A549 (cell line): ENCODE data around the gene RCSD1. TPM values are rescaled to one million over a fixed set of nuclear protein-coding genes. Genes with fewer than 3 reads are reported as not detected.

ENCODE experiments used
- ATAC-seq, 2 experiments: fragments of 200-7000 bp in 1 of 2; fragments of >200 bp in 1 of 2; cut with Nextera tagmentation in 1 of 2; cut with Tn5 transposase in 1 of 2; 3 replicates each; pipeline versions ENCODE4 v1.8.0 to v1.9.1; 2018 to 2020; ENCODE audit warnings: mild to moderate bottlenecking in 1 of 2, moderate library complexity in 1 of 2
- CTCF ChIA-PET: fragments of 300-600 bp; sonication (Branson Sonifier 250); formaldehyde crosslinking; extraction: SDS; loops from one replicate; lab custom pipeline; 2021; ENCODE audit warnings: antibody characterized with exemption, inconsistent platforms; lab: Yijun Ruan, JAX
- POLR2A ChIA-PET: fragments of 350-600 bp; formaldehyde crosslinking; extraction: SDS; loops from one replicate; lab custom pipeline; 2021; ENCODE audit warnings: antibody characterized with exemption, inconsistent platforms; lab: Yijun Ruan, JAX
- DNase-seq, 2 experiments: peaks; one replicate each; pipeline versions ENCODE4 v3.0.0 to v3.0.0-alpha.2; 2011 to 2016; ENCODE audit warnings: low read depth in 1 of 2, low spot score in 1 of 2
- FAIRE-seq: peaks from 2 replicates; lab custom pipeline; 2011; peaks lifted over from hg19 to GRCh38; lab: Jason Lieb, UNC
- H3K27ac ChIP-seq, 2 experiments: fragments of >200 bp; sonication (Bioruptor Twin); formaldehyde crosslinking; 3 replicates each; pipeline ENCODE4 v1.5.1; 2016 to 2017
- H3K4me1 ChIP-seq: fragments of >200 bp; sonication (Bioruptor Twin); formaldehyde crosslinking; 3 replicates; pipeline ENCODE4 v1.6.1; 2016
- H3K4me2 ChIP-seq: fragments of >200 bp; sonication (Bioruptor Twin); formaldehyde crosslinking; 3 replicates; pipeline ENCODE4 v1.6.1; 2016
- H3K4me3 ChIP-seq: fragments of >200 bp; sonication (Bioruptor Twin); formaldehyde crosslinking; 3 replicates; pipeline ENCODE4 v1.5.1; 2016
- H3K9me3 ChIP-seq: fragments of >200 bp; sonication (Bioruptor Twin); formaldehyde crosslinking; 3 replicates; pipeline ENCODE4 v1.6.1; 2016
- CBX2 ChIP-seq: fragments of 200-600 bp; sonication (generic); IDR thresholded peaks from 2 replicates; pipeline ENCODE4 v1.6.1; 2016; ENCODE audit warnings: low read depth, mild to moderate bottlenecking, borderline replicate concordance
- CBX8 ChIP-seq: fragments of 200-600 bp; sonication (generic); IDR thresholded peaks from 2 replicates; pipeline ENCODE4 v1.6.1; 2016
- CHD2 ChIP-seq: fragments of 150-350 bp; IDR thresholded peaks from 2 replicates; pipeline ENCODE4 v1.6.1; 2014; ENCODE audit warnings: low read length; ENCODE audit not compliant: partially characterized antibody
- EP300 ChIP-seq, 2 experiments: fragments of >200 bp; sonication (Bioruptor Twin); formaldehyde crosslinking; IDR thresholded peaks; 2 replicates in 1 of 2; 3 replicates in 1 of 2; pipeline ENCODE4 v1.6.1; 2016 to 2017
- FOSB ChIP-seq: fragments of 250-450 bp; sonication (Bioruptor Pico); IDR thresholded peaks from 2 replicates; pipeline ENCODE4 v1.5.0; 2020; ENCODE audit warnings: mild to moderate bottlenecking, moderate library complexity
- FOSL2 ChIP-seq, 2 experiments: fragments of 450-650 bp in 1 of 2; fragments of >200 bp in 1 of 2; sonication (Bioruptor Twin) in 1 of 2; formaldehyde crosslinking; IDR thresholded peaks; 2 replicates each; pipeline versions ENCODE4 v1.5.0 to v1.6.1; 2016 to 2020; ENCODE audit warnings: mild to moderate bottlenecking in 1 of 2, moderate library complexity in 1 of 2
- FOXS1 ChIP-seq: fragments of 250-450 bp; sonication (Bioruptor Pico); IDR thresholded peaks from 2 replicates; pipeline ENCODE4 v1.5.0; 2020; ENCODE audit warnings: mild to moderate bottlenecking, moderate library complexity
- HOXA7 ChIP-seq: fragments of 250-450 bp; sonication (Bioruptor Pico); IDR thresholded peaks from 2 replicates; pipeline ENCODE4 v1.5.0; 2020; ENCODE audit warnings: mild to moderate bottlenecking, moderate library complexity
- HOXB13 ChIP-seq: fragments of 250-450 bp; sonication (Bioruptor Pico); IDR thresholded peaks from 2 replicates; pipeline ENCODE4 v1.5.0; 2020; ENCODE audit warnings: low read depth, mild to moderate bottlenecking, moderate library complexity
- HOXB5 ChIP-seq: fragments of 250-450 bp; sonication (Bioruptor Pico); IDR thresholded peaks from 2 replicates; pipeline ENCODE4 v1.5.0; 2020; ENCODE audit warnings: mild to moderate bottlenecking, moderate library complexity
- JUN ChIP-seq, 2 experiments: fragments of >200 bp; sonication (Bioruptor Twin); formaldehyde crosslinking; IDR thresholded peaks; 2 replicates in 1 of 2; 3 replicates in 1 of 2; pipeline ENCODE4 v1.6.1; 2016 to 2017
- NR3C1 ChIP-seq: fragments of >200 bp; sonication (Bioruptor Twin); formaldehyde crosslinking; IDR thresholded peaks from 3 replicates; pipeline ENCODE4 v1.6.1; 2017
- RAD21 ChIP-seq, 2 experiments: fragments of >200 bp in 1 of 2; sonication (Bioruptor Twin) in 1 of 2; formaldehyde crosslinking in 1 of 2; IDR thresholded peaks in 1 of 2; conservative IDR thresholded peaks in 1 of 2; 2 replicates in 1 of 2; 3 replicates in 1 of 2; pipeline ENCODE4 v1.6.1; 2012 to 2018; ENCODE audit warnings: inconsistent platforms in 1 of 2
- RCOR1 ChIP-seq: fragments of 150-350 bp; IDR thresholded peaks from 2 replicates; pipeline ENCODE4 v1.6.1; 2014; ENCODE audit warnings: antibody characterized with exemption, low read length, low read depth
- SREBF2 ChIP-seq: fragments of 450-650 bp; IDR thresholded peaks from 2 replicates; pipeline ENCODE4 v1.6.1; 2014; ENCODE audit warnings: mild to moderate bottlenecking, moderate library complexity
- TFCP2L1 ChIP-seq: fragments of 250-450 bp; sonication (Bioruptor Pico); IDR thresholded peaks from 2 replicates; pipeline ENCODE4 v1.5.0; 2021; ENCODE audit warnings: mild to moderate bottlenecking
- TP53 ChIP-seq: fragments of 250-450 bp; sonication (Bioruptor Pico); IDR thresholded peaks from 2 replicates; pipeline ENCODE4 v1.5.0; 2021; ENCODE audit warnings: mild to moderate bottlenecking, moderate library complexity
- ZC3H11A ChIP-seq: fragments of 450-650 bp; IDR thresholded peaks from 2 replicates; pipeline ENCODE4 v1.6.1; 2014; ENCODE audit warnings: antibody characterized with exemption, mild to moderate bottlenecking
- WGBS: methylation state at CpG from one replicate; pipeline ENCODE4 v1.1.6; 2017; ENCODE audit errors: missing lambda C conversion rate; 5-methylcytosine and 5-hydroxymethylcytosine counted together
- polyA plus RNA-seq, 4 experiments: library from polyadenylated mRNA; depleted of rRNA in 3 of 4; stranded (reverse); fragments of >200 nt; fragmentation: RNase III in 1 of 4; extraction: RNeasy Plus Mini Kit Qiagen cat#74134 plus additional on column Dnase treatment in 1 of 4; gene quantifications; 2 replicates in 3 of 4; 3 replicates in 1 of 4; pipeline ENCODE4 v1.2.3, GENCODE V29; 2011 to 2017
- TF ChIP-seq, protein P1 (sequence below): IDR thresholded peaks from 2 replicates; pipeline ENCODE4 v1.6.1; 2012; ENCODE audit warnings: low read depth, borderline replicate concordance
- TF ChIP-seq, protein P2 (sequence below): fragments of 250-450 bp; sonication (Bioruptor Pico); IDR thresholded peaks from 2 replicates; pipeline ENCODE4 v1.5.0; 2021; ENCODE audit warnings: mild to moderate bottlenecking, moderate library complexity, borderline replicate concordance
- TF ChIP-seq, protein P3 (sequence below): fragments of 250-450 bp; sonication (Bioruptor Pico); IDR thresholded peaks from 2 replicates; pipeline ENCODE4 v1.5.0; 2020; ENCODE audit warnings: low read depth, mild to moderate bottlenecking, moderate library complexity

The RCSD1 gene
- polyA plus RNA-seq, 2 of the 4 experiments (the other 2 are of a cell fraction): not detected

GRCh38 chr1:167618789-167619188, 11.2 kb upstream of the RCSD1 start:
- ATAC-seq (no peak), FAIRE-seq (no peak), DNase-seq (no peak)
- CTCF ChIA-PET: interaction anchor here (0.5 to 1.4 kb wide), 4 partner anchors 9 to 69 kb away, joined by 3 to 5 read pairs (median 3); no protein-coding TSS in a partner anchor
- H3K4me2 ChIP-seq: no peak overlapping the region
- POLR2A ChIA-PET: no interaction called here
- TF ChIP-seq RAD21 (conservative IDR thresholded peaks at IDR 0.05 in 1 of 2, IDR thresholded peaks at IDR 0.05 in 1 of 2) (no peak), CBX2 (no peak), TP53 (no peak), RCOR1 (no peak), FOSL2 (IDR thresholded peaks at IDR 0.05) (no peak), FOSL2 (CRISPR knock-in tag; IDR thresholded peaks at IDR 0.05) (no peak)
- 70% methylated on average over 3 of the region's 3 CpGs for WGBS
- no peak overlapping the region for H3K4me3 ChIP-seq
- H3K9me3 ChIP-seq: peaks cover 9% of the 10 kb centered on the region
- H3K27ac ChIP-seq: no peak overlapping the region
- peaks cover 5% of the 10 kb centered on the region; the same call in 1 of the 3 replicates for H3K4me1 ChIP-seq

GRCh38 chr1:167620002-167620401, 10.0 kb upstream of the RCSD1 start:
- 0 out of 6 replicates have a peak, but pooled peaks of 1 of the 2 experiments have one; percentile 36 for ATAC-seq
- no peak overlapping the region for H3K4me2 ChIP-seq
- CTCF ChIA-PET: no interaction called here
- no peak for DNase-seq
- no peak overlapping the region for H3K27ac ChIP-seq
- WGBS: 41% methylated on average over 5 of the region's 5 CpGs
- POLR2A ChIA-PET: no interaction called here
- no peak overlapping the region for H3K4me3 ChIP-seq
- peaks cover 5% of the 10 kb centered on the region; the same call in 1 of the 3 replicates for H3K4me1 ChIP-seq
- TF ChIP-seq FOSB (CRISPR knock-in tag): no peak
- no peak for TF ChIP-seq TFCP2L1 (CRISPR knock-in tag)
- no peak for TF ChIP-seq NR3C1
- no peak for TF ChIP-seq SREBF2
- no peak for TF ChIP-seq CBX8
- TF ChIP-seq HOXB5 (CRISPR knock-in tag): no peak
- TF ChIP-seq HOXA7: no peak
- TF ChIP-seq, protein P1, sequence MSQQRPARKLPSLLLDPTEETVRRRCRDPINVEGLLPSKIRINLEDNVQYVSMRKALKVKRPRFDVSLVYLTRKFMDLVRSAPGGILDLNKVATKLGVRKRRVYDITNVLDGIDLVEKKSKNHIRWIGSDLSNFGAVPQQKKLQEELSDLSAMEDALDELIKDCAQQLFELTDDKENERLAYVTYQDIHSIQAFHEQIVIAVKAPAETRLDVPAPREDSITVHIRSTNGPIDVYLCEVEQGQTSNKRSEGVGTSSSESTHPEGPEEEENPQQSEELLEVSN: no peak
- TF ChIP-seq HOXB13 (CRISPR knock-in tag): no peak
- no peaks in the 10 kb centered on the region for H3K9me3 ChIP-seq
- no peak for FAIRE-seq

GRCh38 chr1:167621780-167622313, 8.2 kb upstream of the RCSD1 start:
- DNase-seq (no peak), ATAC-seq (no peak), FAIRE-seq (no peak)
- ChIA-PET POLR2A (no interaction called here), CTCF (interaction anchor here (1.7 kb wide), 1 partner anchor 66 kb away, joined by 8 read pairs; no protein-coding TSS in a partner anchor)
- TF ChIP-seq CHD2 (no peak), ZC3H11A (no peak), TP53 (no peak), EP300 (IDR thresholded peaks at IDR 0.05) (no peak), HOXB13 (CRISPR knock-in tag) (no peak), NR3C1 (no peak), JUN (IDR thresholded peaks at IDR 0.05) (no peak), FOXS1 (CRISPR knock-in tag) (no peak)
- TF ChIP-seq, protein P2, sequence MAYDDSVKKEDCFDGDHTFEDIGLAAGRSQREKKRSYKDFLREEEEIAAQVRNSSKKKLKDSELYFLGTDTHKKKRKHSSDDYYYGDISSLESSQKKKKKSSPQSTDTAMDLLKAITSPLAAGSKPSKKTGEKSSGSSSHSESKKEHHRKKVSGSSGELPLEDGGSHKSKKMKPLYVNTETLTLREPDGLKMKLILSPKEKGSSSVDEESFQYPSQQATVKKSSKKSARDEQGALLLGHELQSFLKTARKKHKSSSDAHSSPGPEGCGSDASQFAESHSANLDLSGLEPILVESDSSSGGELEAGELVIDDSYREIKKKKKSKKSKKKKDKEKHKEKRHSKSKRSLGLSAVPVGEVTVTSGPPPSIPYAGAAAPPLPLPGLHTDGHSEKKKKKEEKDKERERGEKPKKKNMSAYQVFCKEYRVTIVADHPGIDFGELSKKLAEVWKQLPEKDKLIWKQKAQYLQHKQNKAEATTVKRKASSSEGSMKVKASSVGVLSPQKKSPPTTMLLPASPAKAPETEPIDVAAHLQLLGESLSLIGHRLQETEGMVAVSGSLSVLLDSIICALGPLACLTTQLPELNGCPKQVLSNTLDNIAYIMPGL (CRISPR knock-in tag): no peak
- TF ChIP-seq, protein P3, sequence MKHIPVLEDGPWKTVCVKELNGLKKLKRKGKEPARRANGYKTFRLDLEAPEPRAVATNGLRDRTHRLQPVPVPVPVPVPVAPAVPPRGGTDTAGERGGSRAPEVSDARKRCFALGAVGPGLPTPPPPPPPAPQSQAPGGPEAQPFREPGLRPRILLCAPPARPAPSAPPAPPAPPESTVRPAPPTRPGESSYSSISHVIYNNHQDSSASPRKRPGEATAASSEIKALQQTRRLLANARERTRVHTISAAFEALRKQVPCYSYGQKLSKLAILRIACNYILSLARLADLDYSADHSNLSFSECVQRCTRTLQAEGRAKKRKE: no peak
- no peak overlapping the region for H3K4me3 ChIP-seq
- H3K27ac ChIP-seq: no peak overlapping the region
- H3K4me1 ChIP-seq: peaks cover 5% of the 10 kb centered on the region; the same call in 1 of the 3 replicates
- no peaks in the 10 kb centered on the region for H3K9me3 ChIP-seq
- WGBS: 92% methylated on average over 4 of the region's 4 CpGs
- H3K4me2 ChIP-seq: no peak overlapping the region
